GM21786 (cell line): Measurements from ENCODE around the gene RHOBTB1.
"Not testable (repeated sequence)": the region's sequence is repeated elsewhere in the genome, so short reads cannot be mapped to it uniquely, and the experiment has no call there.

Source experiments
- ATAC-seq: cut with Tn5 transposase; IDR thresholded peaks from one replicate; pipeline ENCODE4 v1.9.1; 2021; ENCODE audit not compliant: unreplicated experiment

RHOBTB1 gene

DNA sequence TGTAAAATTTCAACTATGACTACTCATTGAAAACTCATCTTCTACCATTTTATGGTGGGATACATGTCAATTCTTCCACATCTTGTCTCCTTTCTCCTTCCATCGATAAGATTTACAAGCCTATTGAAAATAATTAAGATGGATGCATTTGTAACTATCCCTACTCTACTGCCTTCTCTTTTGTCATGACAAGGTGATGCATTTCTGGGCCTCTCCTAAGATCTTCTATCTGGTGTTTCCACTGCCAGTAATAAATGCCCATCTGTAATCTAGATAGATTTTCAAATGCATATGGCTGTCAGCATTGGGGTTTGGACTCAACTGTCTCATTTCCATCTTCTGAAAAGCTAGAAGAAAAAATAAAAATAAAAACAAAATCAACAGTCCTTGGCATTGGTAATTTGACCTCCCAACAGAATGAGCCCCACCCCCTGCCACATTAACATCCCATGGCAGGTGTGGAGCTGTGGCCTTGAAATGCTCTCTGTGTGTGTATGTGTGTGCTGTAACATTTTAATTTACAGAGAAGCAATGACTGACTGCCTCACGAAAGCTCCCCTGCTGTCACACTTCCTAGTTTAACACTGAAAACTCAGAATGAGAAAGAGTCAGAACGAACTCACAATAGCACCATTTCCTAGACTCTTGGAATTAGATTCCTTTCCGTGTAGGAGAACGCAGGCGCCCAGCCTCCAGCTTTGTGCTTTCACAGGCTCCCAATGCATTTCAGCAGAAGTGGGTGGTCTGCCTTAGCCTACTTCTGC lies 74.2 kb downstream of the RHOBTB1 start:
- no peak for ATAC-seq

DNA sequence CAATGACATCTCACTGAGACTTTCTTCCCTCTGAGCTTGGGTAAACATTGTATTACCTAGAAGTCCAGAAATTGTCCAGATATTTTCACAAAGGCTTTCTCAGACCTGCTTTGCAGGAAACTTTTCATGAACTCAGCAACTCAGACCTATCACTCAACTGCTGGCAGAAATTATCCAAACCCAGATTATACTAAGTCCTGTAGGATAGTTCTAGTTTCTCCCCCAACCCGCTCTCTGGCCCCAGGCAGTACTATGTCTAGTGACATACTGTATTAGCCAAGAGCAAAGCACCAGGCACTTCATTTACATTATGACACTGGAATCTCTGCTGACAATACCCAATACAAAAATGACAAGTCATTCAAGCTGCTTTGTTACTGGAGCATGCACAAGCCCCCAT lies 75.0 kb downstream of the RHOBTB1 start:
- ATAC-seq: no peak

DNA sequence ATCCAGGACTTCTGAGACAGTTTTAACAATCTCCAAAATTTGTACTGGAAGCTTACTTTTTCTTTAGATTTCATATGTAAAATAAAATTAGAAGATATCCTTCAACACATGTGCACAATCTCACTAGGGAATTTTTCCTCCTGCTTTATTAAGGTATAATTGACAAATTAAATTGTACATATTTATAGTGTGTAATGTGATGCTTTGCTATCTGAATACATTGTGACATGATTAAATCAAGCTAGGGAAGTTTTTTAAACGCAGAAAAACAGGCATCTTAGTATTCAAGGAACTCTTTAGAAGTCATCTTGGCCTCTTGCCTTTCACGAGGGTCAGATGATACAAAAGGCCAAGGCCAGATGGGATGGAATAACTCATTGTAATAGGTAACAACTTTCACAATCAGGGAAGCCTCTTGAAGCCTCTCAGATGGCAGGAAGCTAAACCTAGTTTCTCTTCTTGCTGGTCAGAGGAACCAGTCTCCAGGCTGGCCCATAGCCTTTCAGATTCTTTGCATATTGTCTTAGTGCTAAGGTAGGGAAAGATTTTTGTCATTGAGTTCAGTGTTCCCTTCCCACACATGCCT lies 78.7 kb downstream of the RHOBTB1 start:
- ATAC-seq: no peak

DNA sequence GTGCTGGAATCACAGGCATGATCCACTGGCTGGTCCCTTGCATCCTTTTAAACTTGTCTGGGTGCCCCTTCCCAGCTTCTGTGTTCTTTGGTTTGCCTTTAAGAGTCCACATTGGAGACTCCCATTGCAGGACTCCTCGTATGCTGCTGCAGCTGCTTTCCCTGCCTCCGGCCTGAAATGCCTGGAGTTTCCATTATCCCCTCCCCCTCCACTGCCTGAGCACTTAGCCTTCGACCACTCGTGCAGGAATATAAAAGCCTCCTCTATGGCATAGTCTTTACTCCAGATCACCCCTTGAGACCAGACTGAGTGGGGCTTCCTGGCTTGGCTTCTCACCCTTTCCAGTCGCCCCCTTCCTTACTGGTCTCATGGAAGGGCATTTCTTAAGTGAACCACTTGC lies 80.2 kb downstream of the RHOBTB1 start:
- no peak for ATAC-seq

DNA sequence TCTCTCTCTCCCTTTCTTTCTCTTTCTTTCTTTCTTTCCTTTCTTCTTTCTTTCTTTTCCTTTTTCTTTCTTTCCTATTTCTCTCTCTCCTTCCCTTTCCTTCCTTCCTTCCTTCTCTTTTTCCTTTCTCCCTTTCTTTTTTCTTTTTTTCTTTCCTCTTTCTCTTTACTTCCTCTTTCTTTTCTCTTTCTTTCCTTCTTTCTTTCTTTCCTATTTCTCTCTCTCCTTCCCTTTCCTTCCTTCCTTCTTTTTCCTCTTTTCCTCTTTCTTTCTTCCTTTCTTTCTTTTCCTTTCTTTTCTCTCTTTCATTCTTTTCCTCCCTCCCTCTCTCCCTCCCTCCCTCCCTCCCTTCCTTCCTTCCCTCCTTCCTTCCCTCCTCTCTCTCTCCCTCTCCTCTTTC lies 81.5 kb downstream of the RHOBTB1 start:
- ATAC-seq: no peak

DNA sequence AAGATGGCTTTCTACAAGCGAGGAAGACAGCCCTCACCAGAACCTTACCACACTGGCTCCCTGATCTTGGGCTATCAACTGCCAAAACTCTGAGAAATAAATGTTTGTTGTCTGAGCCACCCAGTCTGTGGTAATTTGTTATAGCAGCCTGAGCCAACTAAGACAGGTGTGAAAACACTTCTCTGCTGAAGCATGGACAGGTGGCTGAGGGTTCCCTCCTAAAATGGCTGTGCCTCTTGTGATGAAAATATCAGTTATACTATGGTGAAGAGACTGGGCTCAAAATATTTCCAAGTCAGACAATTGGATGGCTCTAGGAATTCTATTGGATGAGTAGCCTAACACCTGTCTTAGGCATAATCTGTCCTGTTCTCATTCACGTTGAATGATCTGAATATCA lies 87.6 kb downstream of the RHOBTB1 start:
- no peak for ATAC-seq

DNA sequence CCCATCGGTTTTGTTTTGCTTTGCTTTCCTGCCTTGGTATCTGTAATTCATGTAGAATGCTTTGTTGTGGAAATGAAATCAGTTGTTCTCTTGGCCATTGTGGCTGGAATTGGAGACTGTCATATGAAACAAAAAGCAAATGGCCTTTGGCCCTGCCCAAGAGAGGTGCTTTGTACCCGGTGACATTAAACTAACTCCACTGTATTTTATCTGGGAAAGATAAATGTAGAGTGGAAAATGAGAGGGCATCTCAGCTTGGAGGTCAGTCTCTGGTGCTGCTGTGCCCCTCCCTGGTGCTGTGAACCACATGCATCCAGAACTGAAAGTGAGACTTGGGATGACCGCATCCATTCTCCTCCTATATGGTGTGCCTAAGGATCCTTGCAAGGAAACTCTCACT lies 90.3 kb downstream of the RHOBTB1 start:
- ATAC-seq: no peak

DNA sequence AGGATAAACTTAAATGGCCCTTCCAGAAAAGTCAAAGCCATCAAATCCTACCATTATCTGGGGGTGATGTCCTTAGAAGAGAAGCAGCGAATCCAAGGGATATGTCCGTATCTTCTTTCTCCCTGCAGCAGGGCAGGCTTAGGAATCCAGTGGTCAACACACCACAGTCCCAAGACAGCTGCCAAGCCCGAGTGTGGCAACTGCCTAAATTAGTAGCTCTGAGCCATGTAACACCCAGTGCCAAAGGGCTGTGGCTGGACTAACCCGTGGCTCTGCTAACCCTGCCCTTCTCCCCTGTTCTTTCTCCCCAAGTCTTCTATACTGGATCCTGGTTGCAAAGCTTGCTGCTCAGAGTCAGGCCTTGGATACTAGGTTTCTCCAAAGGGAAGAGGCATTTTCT lies 90.9 kb downstream of the RHOBTB1 start:
- no peak for ATAC-seq

DNA sequence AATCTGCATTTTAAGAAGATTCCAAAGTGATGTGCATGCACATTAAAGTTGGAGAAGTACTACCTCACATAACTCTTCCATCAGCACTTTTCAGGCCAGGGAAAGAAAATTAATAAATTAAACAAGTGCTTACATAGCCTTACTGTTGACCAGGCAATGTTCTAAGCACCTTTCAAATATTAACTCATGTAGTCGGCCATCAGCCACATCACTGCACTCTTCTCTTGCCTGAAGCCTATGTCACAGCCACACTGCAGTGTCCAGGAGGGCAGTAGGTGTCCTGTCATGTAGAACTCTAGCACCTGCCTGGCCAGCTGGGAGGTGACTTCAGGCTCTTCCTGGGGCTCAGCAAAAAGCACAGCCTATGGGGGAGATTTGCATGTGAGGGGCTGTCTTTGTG lies 94.2 kb downstream of the RHOBTB1 start:
- no peak for ATAC-seq

DNA sequence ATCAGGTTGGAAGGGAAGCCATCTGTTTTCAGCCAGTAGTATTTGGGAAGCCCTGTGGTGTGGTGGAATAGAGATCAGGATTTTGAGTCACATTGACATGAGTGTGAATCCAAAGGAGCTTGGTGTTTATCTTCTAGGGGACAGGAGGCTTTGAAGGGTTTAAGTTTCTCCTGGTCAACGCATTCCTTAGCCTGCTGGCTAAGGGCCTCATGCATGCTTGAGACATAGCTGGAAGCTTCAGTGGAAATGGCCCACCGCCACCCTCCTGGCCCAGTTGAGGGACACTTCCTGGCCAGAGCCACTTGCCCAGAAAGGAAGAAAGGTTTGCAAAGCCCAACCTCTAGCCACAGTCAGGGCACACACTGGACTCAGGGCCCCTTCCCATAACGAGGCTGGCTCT lies 94.8 kb downstream of the RHOBTB1 start:
- no peak for ATAC-seq

DNA sequence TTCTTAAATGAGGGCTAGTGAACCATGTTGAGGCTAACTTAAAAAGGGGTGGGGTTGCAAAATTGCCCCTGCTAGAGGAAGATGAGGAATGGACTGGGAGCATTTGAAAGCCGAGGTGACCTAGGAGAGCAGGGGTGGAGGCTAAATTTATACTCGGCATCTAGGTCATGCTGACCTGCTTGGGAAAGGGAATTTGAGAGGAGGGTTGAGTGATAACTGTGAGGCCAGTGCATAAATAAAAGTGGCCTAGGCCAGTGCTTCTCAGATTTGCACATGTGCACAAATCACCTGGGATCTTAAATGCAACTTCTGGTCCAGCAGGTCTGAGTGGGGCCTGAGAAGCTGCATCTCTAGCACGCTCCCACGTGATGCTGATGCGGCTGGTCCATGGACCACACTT lies 95.3 kb downstream of the RHOBTB1 start:
- ATAC-seq: no peak

DNA sequence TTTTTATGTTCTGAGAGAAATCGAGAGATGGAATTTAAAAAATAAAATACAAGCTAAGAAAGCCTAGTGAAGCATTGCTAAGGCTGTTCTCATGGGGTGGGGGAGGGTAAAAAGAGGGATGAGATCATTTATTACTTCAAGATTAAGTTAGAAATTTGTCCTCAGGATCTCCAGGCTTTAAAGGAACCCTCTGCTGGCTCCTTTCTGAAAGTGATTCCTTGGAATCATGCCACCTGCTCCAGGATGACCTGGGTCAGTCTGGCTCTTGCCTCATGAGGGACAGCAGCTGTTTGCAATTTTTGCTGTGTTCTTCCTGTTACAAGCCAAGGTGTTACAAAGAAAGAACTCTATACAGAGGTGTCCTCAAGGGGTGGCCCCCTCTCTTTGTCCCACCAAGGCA lies 95.9 kb downstream of the RHOBTB1 start:
- no peak for ATAC-seq

DNA sequence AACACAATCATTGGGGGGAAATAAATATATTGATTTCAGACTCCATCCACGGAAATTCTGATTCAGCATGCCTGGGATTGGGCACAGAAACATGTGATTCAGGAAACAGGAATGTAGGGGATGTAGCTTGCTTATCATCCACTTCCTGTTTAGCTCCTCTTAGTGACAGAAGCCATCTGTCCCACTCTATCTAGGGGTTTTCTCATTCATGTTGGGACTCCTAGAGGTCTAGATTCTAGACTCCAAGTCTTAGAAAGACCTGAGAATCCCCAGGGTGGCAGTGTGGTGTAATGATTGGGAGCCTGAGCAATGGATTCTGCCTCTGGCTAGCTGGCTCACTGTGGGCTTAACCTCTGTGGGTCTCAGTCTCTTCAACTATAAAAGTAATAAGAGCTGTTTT lies 97.8 kb downstream of the RHOBTB1 start:
- ATAC-seq: no peak

DNA sequence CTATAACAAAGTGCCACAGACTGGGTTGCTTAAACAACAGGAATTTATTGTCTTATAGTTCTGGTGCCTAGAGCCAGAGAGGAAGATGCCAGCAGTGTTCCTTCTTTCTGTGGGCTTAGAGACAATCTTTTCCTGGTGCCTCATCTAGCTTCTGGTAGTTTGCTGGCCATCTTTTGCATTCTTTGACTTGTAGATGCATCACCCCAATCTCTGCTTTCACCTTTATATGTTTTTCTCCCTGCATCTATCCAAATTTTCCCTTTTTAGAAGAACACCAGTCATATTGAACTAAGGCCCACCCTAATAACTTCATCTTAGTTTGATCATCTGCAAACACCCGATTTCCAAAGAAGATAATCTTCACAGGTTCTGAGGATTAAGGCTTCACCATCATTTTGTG lies 98.9 kb downstream of the RHOBTB1 start:
- ATAC-seq: no peak

DNA sequence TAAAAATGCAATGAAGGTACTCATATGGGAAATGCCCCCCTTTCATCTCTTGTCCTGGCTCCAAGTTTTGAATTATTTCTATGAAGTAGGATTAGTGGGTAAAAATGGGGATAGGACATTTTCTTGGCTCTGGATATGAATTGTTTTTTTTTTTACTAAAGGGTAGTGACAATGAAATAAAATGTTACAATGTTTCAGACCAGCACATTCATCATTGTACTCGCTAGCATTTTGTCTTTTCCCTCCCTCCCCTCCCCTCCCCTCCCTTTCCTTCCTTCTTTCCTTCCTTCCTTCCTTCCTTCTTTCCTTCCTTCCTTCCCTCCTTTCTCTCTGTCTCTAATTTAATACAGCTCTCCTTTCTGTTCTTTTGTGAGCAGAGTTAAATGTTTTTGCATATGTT lies 101.3 kb downstream of the RHOBTB1 start:
- no peak for ATAC-seq

DNA sequence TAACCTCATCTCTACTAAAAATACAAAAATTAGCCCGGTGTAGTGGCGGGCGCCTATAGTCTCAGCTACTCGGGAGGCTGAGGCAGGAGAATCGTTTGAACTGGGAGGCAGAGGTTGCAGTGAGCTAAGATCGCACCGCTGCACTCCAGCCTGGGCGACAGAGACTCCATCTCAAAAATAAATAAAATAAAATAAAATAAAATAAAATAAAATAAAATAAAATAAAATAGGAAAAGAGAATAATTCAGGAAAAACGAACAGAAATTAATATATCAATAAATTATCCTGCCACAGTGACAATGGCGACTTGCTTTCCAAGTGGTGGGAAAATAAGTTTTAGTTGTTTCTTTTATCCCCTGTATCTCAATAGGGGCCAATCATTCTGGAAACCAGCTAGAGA lies 102.8 kb downstream of the RHOBTB1 start:
- ATAC-seq: not testable (repeated sequence)

DNA sequence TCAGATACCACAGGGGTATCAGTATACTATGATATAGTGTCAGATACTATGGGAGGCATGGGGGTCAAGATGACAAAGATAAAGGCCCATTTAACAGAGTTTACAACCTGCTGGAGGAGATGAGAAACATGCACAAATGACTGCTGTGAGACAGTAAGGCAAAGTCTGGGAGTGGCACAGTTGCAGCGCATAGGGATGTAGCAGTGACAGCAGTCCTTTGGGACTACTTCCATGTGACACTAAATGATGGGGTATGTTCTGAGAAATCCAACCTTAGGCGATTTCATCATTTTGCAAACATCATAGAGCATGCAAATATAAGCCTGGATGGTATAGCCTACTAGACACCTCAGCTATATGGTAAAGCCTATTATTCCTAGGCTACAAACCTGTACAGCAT lies 108.9 kb downstream of the RHOBTB1 start:
- no peak for ATAC-seq

DNA sequence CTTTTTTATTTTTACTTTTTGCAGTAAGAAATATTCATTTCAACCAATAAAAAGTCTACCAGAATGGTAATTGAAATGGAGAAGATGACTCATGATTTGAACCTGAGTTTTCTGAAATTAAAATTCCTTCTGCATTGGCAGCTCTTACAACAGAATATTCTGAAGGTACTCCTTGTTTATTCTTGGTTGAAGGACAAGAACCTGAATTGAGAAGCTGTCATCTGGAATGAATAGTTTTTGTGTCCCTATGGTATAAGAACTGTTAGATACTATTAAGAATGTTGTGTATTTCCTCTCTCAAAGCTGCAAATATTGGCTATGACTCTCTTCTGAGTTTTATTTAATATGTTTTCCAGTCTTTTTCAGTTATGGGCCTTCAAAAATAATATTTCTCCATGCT lies 109.6 kb downstream of the RHOBTB1 start:
- ATAC-seq: no peak

DNA sequence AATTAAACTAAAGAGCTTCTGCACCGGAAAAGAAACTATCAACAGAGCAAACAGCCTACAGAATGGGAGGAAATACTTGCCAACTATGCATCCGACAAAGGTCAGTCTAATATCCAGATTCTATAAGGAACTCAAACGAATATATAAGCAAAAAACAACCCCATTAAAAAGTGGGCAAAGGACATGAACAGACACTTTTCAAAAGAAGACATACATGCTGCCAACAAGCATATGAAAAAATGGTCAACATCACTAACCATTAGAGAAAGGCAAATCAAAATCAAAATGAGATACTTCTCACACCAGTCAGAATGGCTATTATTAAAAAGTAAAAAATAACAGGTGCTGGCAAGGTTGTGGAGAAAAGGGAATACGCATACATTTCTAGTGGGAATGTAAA lies 111.8 kb downstream of the RHOBTB1 start:
- ATAC-seq: not testable (repeated sequence)

DNA sequence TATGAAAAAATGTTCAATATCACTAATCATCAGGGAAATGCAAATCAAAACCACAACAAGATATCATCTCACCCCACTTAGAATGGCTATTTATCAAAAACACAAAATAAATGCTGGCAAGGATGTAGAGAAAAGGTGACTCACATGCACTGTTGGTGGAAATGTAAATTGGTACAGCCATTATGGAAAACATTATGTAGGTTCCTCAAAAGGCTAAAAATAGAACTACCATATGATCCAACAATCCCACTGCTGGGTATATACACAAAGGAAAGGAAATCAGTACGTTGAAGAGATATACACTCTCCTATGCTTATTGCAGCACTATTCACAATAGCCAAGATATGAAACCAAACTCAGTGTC lies 115.5 kb downstream of the RHOBTB1 start:
- no peak for ATAC-seq

DNA sequence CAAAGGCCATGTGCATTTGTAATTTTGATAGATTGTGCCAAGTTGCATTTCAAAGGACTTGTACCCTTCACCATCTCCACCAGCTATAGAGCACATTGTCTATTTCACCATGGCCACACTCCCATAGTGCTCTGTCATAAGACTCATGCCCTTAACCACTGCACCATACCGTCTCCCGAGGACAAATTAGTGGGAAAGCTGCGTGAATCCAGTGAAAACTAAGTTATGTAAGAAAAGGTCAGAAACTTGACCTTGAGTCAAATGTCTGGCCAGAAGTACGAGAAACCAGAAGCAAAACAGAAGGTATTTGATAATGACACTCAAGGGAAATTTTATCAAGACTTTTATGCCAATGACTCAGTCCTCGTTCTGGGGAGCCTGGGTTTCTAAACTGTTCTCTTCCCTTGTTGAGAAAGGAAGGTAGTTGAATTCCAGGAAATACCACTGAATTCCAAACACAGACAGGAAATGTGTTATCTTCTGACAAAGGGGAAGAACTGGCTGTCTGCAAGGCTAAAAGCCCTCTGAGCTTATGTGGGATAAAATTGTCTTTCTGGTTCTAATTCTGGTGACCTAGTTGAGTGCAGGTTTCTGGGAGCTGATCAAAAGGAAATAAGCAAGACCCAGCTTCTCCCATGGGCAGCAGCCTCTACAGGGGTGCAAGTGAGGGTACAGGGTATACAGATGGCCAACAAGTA lies 116.0 kb downstream of the RHOBTB1 start:
- ATAC-seq: no peak

DNA sequence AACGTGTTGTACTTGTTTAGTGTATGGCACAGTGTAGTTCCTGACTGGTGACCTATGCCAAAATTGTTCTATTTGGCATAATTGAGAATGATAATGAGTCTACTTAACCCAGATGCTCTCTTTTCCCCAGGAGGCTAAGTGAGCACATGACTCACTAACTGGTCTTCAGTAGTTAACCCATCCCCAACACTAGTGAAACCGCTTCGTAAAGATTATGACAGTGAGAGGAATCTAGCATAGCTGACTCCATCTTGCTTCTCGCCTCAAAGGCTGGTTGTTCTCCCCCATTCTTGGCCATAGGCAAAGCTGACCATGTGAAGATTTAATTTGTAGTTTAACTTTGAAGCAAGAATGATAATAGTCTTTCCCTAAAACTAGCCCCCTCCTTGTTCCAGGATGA lies 118.5 kb downstream of the RHOBTB1 start:
- no peak for ATAC-seq

DNA sequence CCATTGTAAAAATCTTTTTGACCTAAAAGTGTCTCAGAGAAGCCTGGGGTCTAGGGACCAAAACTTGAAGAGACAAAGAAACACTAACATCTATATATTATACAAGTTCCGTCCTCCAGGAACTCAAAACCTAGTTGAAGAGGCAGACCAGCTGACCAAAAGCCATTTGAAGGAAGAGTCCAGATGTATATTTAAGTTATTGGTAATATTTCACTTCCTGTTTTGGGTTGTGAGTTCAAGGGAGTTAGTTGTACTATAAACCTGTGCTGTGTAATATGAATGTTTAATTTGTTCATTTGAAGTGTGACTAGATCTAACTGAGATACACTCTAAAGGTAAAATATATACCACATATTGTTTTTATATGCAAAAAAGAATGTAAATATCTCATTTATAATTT lies 120.7 kb downstream of the RHOBTB1 start:
- no peak for ATAC-seq
